ENCODE data around the gene IGFBP2. TPM values are rescaled to one million over a fixed set of nuclear protein-coding genes. Genes with fewer than 3 reads are reported as not detected.

The IGFBP2 gene
- total and polyA plus RNA-seq, 2 of the 8 experiments (the other 6 are each of a cell fraction or from before 2014, with no cell fraction given) = 326 to 782 TPM

- Histone ChIP-seq H3K23me2 (ENCODE audit: low read depth, low read length) (no peaks in the 10 kb centered on the region), H2BK120ac (replicated peaks; ENCODE audit: low read depth, low read length) (no peak overlapping the region), H4K20me1 (replicated peaks in 1 of 2; ENCODE audit: control insufficient read depth in 1 of 2, insufficient read depth in 2 of 2, low read length in 2 of 2) (peaks cover 19 to 20% of the 10 kb centered on the region in 2 experiments), H3K56ac (replicated peaks; ENCODE audit: insufficient read length, low read depth, low read length) (no peak overlapping the region), H3K4me1 (replicated peaks in 1 of 4; ENCODE audit: control insufficient read depth in 3 of 4, insufficient read depth in 4 of 4, low read length in 3 of 4) (peaks cover 0 to 13% (median 5%) of the 10 kb centered on the region in 4 experiments; a peak in 6 of 7 replicates), H3K18ac (ENCODE audit: extremely low read depth, low read length) (no peak overlapping the region), H3K4ac (replicated peaks; ENCODE audit: insufficient read length, low read depth, low read length) (no peak overlapping the region), H3K9me3 (ENCODE audit: insufficient read depth in 2 of 2, low read depth in 1 of 2, low read length in 1 of 2) (no peaks in the 10 kb centered on the region), H4K91ac (replicated peaks; ENCODE audit: insufficient read length, low read length) (no peak overlapping the region), H3K4me3 (ENCODE audit: extremely low read depth in 1 of 4, insufficient read depth in 2 of 4, low read depth in 3 of 4, low read length in 4 of 4) (no peak overlapping the region), H2BK5ac (ENCODE audit: low read depth, low read length) (no peak overlapping the region), H3K23ac (ENCODE audit: insufficient read length) (no peak overlapping the region), H4K5ac (ENCODE audit: insufficient read length, low read depth, low read length) (no peak overlapping the region), H4K8ac (ENCODE audit: extremely low read depth, insufficient read depth, low read length) (no peak overlapping the region), H3K14ac (ENCODE audit: insufficient read length) (no peak overlapping the region), H2BK15ac (ENCODE audit: low read length) (no peak overlapping the region), H2BK12ac (ENCODE audit: low read depth, low read length) (no peak overlapping the region), H3K79me1 (ENCODE audit: low read depth, low read length) (peaks cover 14% of the 10 kb centered on the region), H2AFZ (ENCODE audit: low read length) (no peak overlapping the region), H3K79me2 (ENCODE audit: control insufficient read depth in 1 of 2, insufficient read depth in 2 of 2, low read length in 2 of 2) (peaks cover 6 to 92% of the 10 kb centered on the region in 2 experiments), H3K4me2 (ENCODE audit: insufficient read depth in 1 of 2, low read depth in 2 of 2, low read length in 2 of 2) (no peak overlapping the region), H3K27ac (ENCODE audit: low read depth, low read length) (no peak overlapping the region), H3K9ac (replicated peaks in 1 of 4; ENCODE audit: extremely low read depth in 1 of 4, low read depth in 3 of 4, low read length in 3 of 4) (no peak overlapping the region), H3K27me3 (replicated peaks in 1 of 4; ENCODE audit: control insufficient read depth in 3 of 4, extremely low read depth in 1 of 4, insufficient read depth in 3 of 4, low read length in 3 of 4) (no peaks in the 10 kb centered on the region), H2BK20ac (ENCODE audit: low read length) (no peak overlapping the region), H2AK5ac (ENCODE audit: low read depth, low read length) (no peak overlapping the region), H3K36me3 (ENCODE audit: control insufficient read depth in 2 of 4, insufficient read depth in 4 of 4, low read length in 3 of 4) (peaks cover 3 to 4% (median 3%) of the 10 kb centered on the region in 4 experiments; a peak in 3 of 8 replicates)
- 93% methylated on average over 6 of the region's 6 CpGs; no CpG with 5 or more reads in 1 of the 2 experiments for WGBS, 2 experiments (ENCODE audit: extremely low coverage in 1 of 2, insufficient coverage in 1 of 2, insufficient read length in 1 of 2, insufficient replicate concordance in 2 of 2, low coverage in 1 of 2, low lambda C conversion rate in 2 of 2, missing lambda C conversion rate in 1 of 2)
- ChIA-PET POLR2A (ENCODE audit: partially characterized antibody) (interaction anchor here (0.9 to 1.6 kb wide), 5 partner anchors 9 to 153 kb away, joined by 3 to 4 read pairs (median 4); partner anchors contain the start of gene RPL37A), CTCF (ENCODE audit: partially characterized antibody) (interaction anchor here (0.9 to 20.6 kb wide), 7 partner anchors 12 to 173 kb away, joined by 3 to 251 read pairs (median 4); no protein-coding TSS in a partner anchor)
- no peak for TF ChIP-seq JUND (IDR thresholded peaks at IDR 0.05; ENCODE audit: low read length)
- FAIRE-seq = no peak
- DNase-seq (ENCODE audit: low read depth in 1 of 2, low spot score in 2 of 2) = no peak
Observed at GRCh38 chr2:216651351-216651881, 18.2 kb downstream of the IGFBP2 start.

All from H1 (cell line).